B cell (primary cell): ENCODE results near the gene ULBP2. TPM values are rescaled to one million over a fixed set of nuclear protein-coding genes. Genes with fewer than 3 reads are reported as not detected.
A peak's percentile ranks its signal among the peaks of the same experiment; 100 is the strongest.

Experiments used
- ATAC-seq: fragments of 200-7000 bp; cut with Tn5 transposase; one replicate; pipeline ENCODE4 v1.10.0; 2021; ENCODE audit warnings: low read depth, mild to moderate bottlenecking, moderate number of reproducible peaks, moderate library complexity
- CTCF ChIA-PET: fragments of 350-600 bp; sonication (Branson Sonifier 250); formaldehyde crosslinking; loops from one replicate; lab custom pipeline; 2021; ENCODE audit warnings: antibody characterized with exemption, inconsistent platforms; lab: Charles Lee
- POLR2A ChIA-PET: fragments of 350-600 bp; sonication (Branson Sonifier 250); formaldehyde crosslinking; loops from one replicate; lab custom pipeline; 2021; ENCODE audit warnings: antibody characterized with exemption; lab: Charles Lee
- DNase-seq: peaks from one replicate; pipeline ENCODE4 v3.0.0; 2013
- H2AFZ ChIP-seq: 2 replicates; pipeline ENCODE4 v1.6.1; 2012; ENCODE audit warnings: mild to moderate bottlenecking, low read depth, low read length; ENCODE audit not compliant: insufficient read depth, poor library complexity, severe bottlenecking
- H3K27ac ChIP-seq, 2 donors: 1 replicate in 1 of 2; 2 replicates in 1 of 2; pipeline ENCODE4 v1.5.1; 2012 to 2013; ENCODE audit warnings: low read length in 2 of 2, mild to moderate bottlenecking in 2 of 2, moderate library complexity in 1 of 2
- H3K27me3 ChIP-seq, 4 experiments: fragments of 200-600 bp in 1 of 4; sonication (generic) in 1 of 4; replicated peaks in 1 of 4; 1 replicate in 2 of 4; 2 replicates in 2 of 4; pipeline versions ENCODE4 v1.6.1 to v1.7.0; 2013 to 2016; ENCODE audit warnings: low read length in 3 of 4, mild to moderate bottlenecking in 2 of 4, mixed read lengths in 1 of 4, moderate library complexity in 1 of 4; ENCODE audit not compliant: insufficient read depth in 4 of 4, control insufficient read depth in 3 of 4; ENCODE audit errors: control extremely low read depth in 1 of 4
- H3K36me3 ChIP-seq, 2 experiments: replicated peaks in 1 of 2; 1 replicate in 1 of 2; 2 replicates in 1 of 2; pipeline versions ENCODE4 v1.6.1 to v1.7.1; 2013; ENCODE audit warnings: low read length in 1 of 2; ENCODE audit not compliant: insufficient read depth in 2 of 2, control insufficient read depth in 1 of 2; ENCODE audit errors: control extremely low read depth in 1 of 2, extremely low read depth in 1 of 2
- H3K4me1 ChIP-seq, 2 donors: fragments of 200-600 bp in 1 of 2; sonication (generic) in 1 of 2; 1 replicate in 1 of 2; 2 replicates in 1 of 2; pipeline versions ENCODE4 v1.5.1 to v1.6.1; 2013 to 2017; ENCODE audit warnings: low read length in 2 of 2; ENCODE audit not compliant: control insufficient read depth in 2 of 2, insufficient read depth in 2 of 2
- H3K4me2 ChIP-seq: replicated peaks from 2 replicates; pipeline ENCODE3; 2012; ENCODE audit warnings: mild to moderate bottlenecking, low read depth, low read length; ENCODE audit not compliant: poor library complexity, severe bottlenecking
- H3K4me3 ChIP-seq, 5 experiments: fragments of 200-600 bp in 1 of 5; sonication (generic) in 1 of 5; 1 replicate in 3 of 5; 2 replicates in 2 of 5; pipeline versions ENCODE4 v1.5.1 to v1.7.0; 2011 to 2016; ENCODE audit warnings: low read length in 4 of 5, mild to moderate bottlenecking in 4 of 5, low read depth in 2 of 5, control low read depth in 1 of 5, moderate library complexity in 1 of 5; ENCODE audit not compliant: insufficient read depth in 1 of 5; ENCODE audit errors: control extremely low read depth in 1 of 5, extremely low read depth in 1 of 5
- H3K79me2 ChIP-seq: fragments of 200-600 bp; sonication (generic); one replicate; pipeline ENCODE4 v1.6.0; 2016; ENCODE audit warnings: low read length; ENCODE audit not compliant: control insufficient read depth, insufficient read depth
- H3K9ac ChIP-seq: fragments of 200-600 bp; sonication (generic); 2 replicates; pipeline ENCODE4 v1.6.1; 2017; ENCODE audit warnings: mild to moderate bottlenecking, low read length, moderate library complexity
- H3K9me3 ChIP-seq, 3 donors: one replicate each; pipeline versions ENCODE4 v1.6.1 to v1.7.1; 2013; ENCODE audit warnings: low read length in 2 of 3; ENCODE audit not compliant: control insufficient read depth in 2 of 3, insufficient read depth in 1 of 3; ENCODE audit errors: control extremely low read depth in 1 of 3
- H4K20me1 ChIP-seq: 2 replicates; pipeline ENCODE4 v1.6.0; 2012; ENCODE audit warnings: mild to moderate bottlenecking, low read length; ENCODE audit not compliant: insufficient read depth, control insufficient read depth, poor library complexity, severe bottlenecking
- H3K27ac Mint-ChIP-seq: one replicate; pipeline ENCODE4 v1.8.0; 2021; ENCODE audit warnings: mixed read lengths
- H3K27me3 Mint-ChIP-seq: one replicate; pipeline ENCODE4 v1.8.0; 2021; ENCODE audit warnings: mixed read lengths
- H3K4me1 Mint-ChIP-seq: one replicate; pipeline ENCODE4 v1.8.0; 2021; ENCODE audit warnings: mixed read lengths
- H3K4me3 Mint-ChIP-seq: one replicate; pipeline ENCODE4 v1.8.0; 2021; ENCODE audit warnings: mixed read lengths
- H3K9me3 Mint-ChIP-seq: one replicate; pipeline ENCODE4 v1.8.0; 2022; ENCODE audit warnings: mixed read lengths; ENCODE audit not compliant: insufficient read depth
- CTCF ChIP-seq: fragments of 200-600 bp; IDR thresholded peaks from one replicate; pipeline ENCODE4 v1.8.0; 2022; ENCODE audit warnings: antibody characterized with exemption, mild to moderate bottlenecking
- EZH2 ChIP-seq: IDR thresholded peaks from 2 replicates; pipeline ENCODE4 v1.6.1; 2012; ENCODE audit warnings: borderline replicate concordance, low read depth, mild to moderate bottlenecking, moderate library complexity, low read length; ENCODE audit not compliant: insufficient read depth, poor library complexity, severe bottlenecking
- WGBS: methylation state at CpG from one replicate; pipeline ENCODE4 v1.1.5; 2013; ENCODE audit warnings: missing lambda C conversion rate; ENCODE audit not compliant: insufficient coverage; 5-methylcytosine and 5-hydroxymethylcytosine counted together
- intact Hi-C: fragments of 100-400 bp; cut with micrococcal nuclease; formaldehyde crosslinking; loops from one replicate; pipeline ENCODE4 v1.10.0; 2022
- polyA plus RNA-seq: library from polyadenylated mRNA; depleted of rRNA; stranded (reverse); fragments of >200 nt; gene quantifications from 2 replicates; pipeline ENCODE4 v1.2.3, GENCODE V29; 2012
- total RNA-seq, 2 donors: library from RNA; stranded (reverse); fragments of 120-200 nt in 1 of 2; gene quantifications; 1 replicate in 1 of 2; 2 replicates in 1 of 2; pipeline versions ENCODE4 v1.2.3 to v1.2.4, GENCODE V29; 2013 to 2022

Gene ULBP2
- total and polyA plus RNA-seq, 2 donors (not counting 1 experiment from before 2014, with no cell fraction given) = 0.31 TPM; not detected in 1

GRCh38 chr6:149962461-149963211 is 20.8 kb downstream of the ULBP2 start:
- peak overlapping the region; percentile 67 for H3K27ac Mint-ChIP-seq
- H3K36me3 ChIP-seq = no peaks in the 10 kb centered on the region
- H3K4me1 Mint-ChIP-seq = peaks cover 29% of the 10 kb centered on the region
- no peak for TF ChIP-seq EZH2
- TF ChIP-seq CTCF = no peak
- peaks cover 82% of the 10 kb centered on the region for H3K27me3 Mint-ChIP-seq
- CTCF ChIA-PET = interaction anchor here (1.5 kb wide), 1 partner anchor 28 kb away, joined by 4 read pairs; no protein-coding TSS in a partner anchor
- H3K4me2 ChIP-seq = peak overlapping the region; percentile 97
- peaks cover 8% of the 10 kb centered on the region for H4K20me1 ChIP-seq
- H3K9ac ChIP-seq = peak overlapping the region; percentile 70
- DNase-seq (no peak), ATAC-seq (no peak)
- H3K27me3 ChIP-seq = peaks cover 0 to 71% (median 40%) of the 10 kb centered on the region in 4 experiments
- 74% methylated on average over 6 of the region's 7 CpGs for WGBS
- H3K9me3 Mint-ChIP-seq = no peaks in the 10 kb centered on the region
- no peak overlapping the region for H3K27ac ChIP-seq
- H3K79me2 ChIP-seq = no peaks in the 10 kb centered on the region
- H3K4me3 ChIP-seq = peak overlapping the region in 1 of 5 experiments; percentile 66
- peaks cover 28 to 30% of the 10 kb centered on the region in 2 donors for H3K4me1 ChIP-seq
- POLR2A ChIA-PET = interaction anchor here (1.0 kb wide), 1 partner anchor 37 kb away, joined by 11 read pairs; no protein-coding TSS in a partner anchor
- peak overlapping the region; percentile 95 for H3K4me3 Mint-ChIP-seq
- intact Hi-C loops = loop anchor here (2.0 kb wide), 1 partner anchor 24 kb away; no protein-coding TSS in a partner anchor
- H2AFZ ChIP-seq = no peak overlapping the region
- peaks cover 0 to 35% (median 0%) of the 10 kb centered on the region in 3 donors for H3K9me3 ChIP-seq

GRCh38 chr6:149963212-149963461 is 21.3 kb downstream of the ULBP2 start:
- ATAC-seq = peak; percentile 6
- Mint-ChIP-seq H3K4me3 (peak overlapping the region; percentile 95), H3K9me3 (no peaks in the 10 kb centered on the region), H3K27me3 (peaks cover 83% of the 10 kb centered on the region), H3K27ac (peak overlapping the region; percentile 67), H3K4me1 (peaks cover 29% of the 10 kb centered on the region)
- Histone ChIP-seq H3K9ac (peak overlapping the region; percentile 70), H3K79me2 (no peaks in the 10 kb centered on the region), H4K20me1 (peaks cover 8% of the 10 kb centered on the region), H3K27me3 (peaks cover 0 to 74% (median 36%) of the 10 kb centered on the region in 4 experiments), H3K27ac (no peak overlapping the region), H3K4me2 (peak overlapping the region; percentile 97), H3K4me1 (peaks cover 28 to 30% of the 10 kb centered on the region in 2 donors), H3K4me3 (peak overlapping the region in 4 of 5 experiments; percentile 45 to 66 (median 56)), H3K36me3 (no peaks in the 10 kb centered on the region), H3K9me3 (peaks cover 0 to 35% (median 0%) of the 10 kb centered on the region in 3 donors), H2AFZ (peak overlapping the region; percentile 77)
- TF ChIP-seq EZH2 (no peak), CTCF (no peak)
- ChIA-PET POLR2A (no interaction called here), CTCF (no interaction called here)
- no peak for DNase-seq
- 13% methylated on average over 3 of the region's 8 CpGs for WGBS
- intact Hi-C loops = loop anchor here (2.0 kb wide), 1 partner anchor 24 kb away; no protein-coding TSS in a partner anchor
